AG09319 (cell line): ENCODE results near the gene HNF1B.

Experiments used
- DNase-seq: peaks from one replicate; pipeline ENCODE4 v3.0.0-alpha.2; 2010; ENCODE audit warnings: low read depth; ENCODE audit errors: extremely low read depth
- CTCF ChIP-seq: IDR thresholded peaks from 2 replicates; pipeline ENCODE4 v1.5.1; 2011; ENCODE audit warnings: low read depth, mild to moderate bottlenecking, inconsistent platforms, low read length, moderate library complexity

HNF1B gene

GRCh38 chr17:37725601-37726146 lies 19.2 kb downstream of the HNF1B start:
- no peak for DNase-seq
- TF ChIP-seq CTCF: no peak

- DNase-seq: no peak
- no peak for TF ChIP-seq CTCF
Observed at GRCh38 chr17:37725021-37725595, 19.8 kb downstream of the HNF1B start.

- no peak for TF ChIP-seq CTCF
- no peak for DNase-seq
Observed at GRCh38 chr17:37720989-37721388, 23.9 kb downstream of the HNF1B start.

GRCh38 chr17:37719866-37720265 lies 25.0 kb downstream of the HNF1B start:
- no peak for TF ChIP-seq CTCF
- no peak for DNase-seq

- no peak for DNase-seq
- TF ChIP-seq CTCF: no peak
Observed at GRCh38 chr17:37718324-37719048, 26.4 kb downstream of the HNF1B start.

- no peak for DNase-seq
- TF ChIP-seq CTCF: no peak
Observed at GRCh38 chr17:37717627-37718323, 27.1 kb downstream of the HNF1B start.

GRCh38 chr17:37714897-37715296 lies 30.0 kb downstream of the HNF1B start:
- no peak for DNase-seq

More at GRCh38 chr17:37714897-37715296, 30.0 kb downstream of the HNF1B start:
- TF ChIP-seq CTCF: no peak
